SIG-M5 (cell line): ENCODE results near the gene SELENOP.

Source experiments
- DNase-seq: peaks from one replicate; lab custom pipeline; 2025; lab: John Stamatoyannopoulos, UW

The SELENOP gene

GRCh38 chr5:42798284-42799240, 13.1 kb downstream of the SELENOP start:
- no peak for DNase-seq

GRCh38 chr5:42791151-42791550, 20.5 kb downstream of the SELENOP start:
- DNase-seq, result no peak

- DNase-seq, result no peak
Measured at GRCh38 chr5:42787845-42788244, 23.8 kb downstream of the SELENOP start.

GRCh38 chr5:42787073-42787472, 24.6 kb downstream of the SELENOP start:
- no peak for DNase-seq

- DNase-seq, result no peak
Measured at GRCh38 chr5:42785756-42786155, 25.9 kb downstream of the SELENOP start.

GRCh38 chr5:42784132-42784531, 27.6 kb downstream of the SELENOP start:
- DNase-seq, result no peak

GRCh38 chr5:42781584-42781983, 30.1 kb downstream of the SELENOP start:
- no peak for DNase-seq

- no peak for DNase-seq
Measured at GRCh38 chr5:42779083-42779482, 32.6 kb downstream of the SELENOP start.

GRCh38 chr5:42772265-42772993, 39.3 kb downstream of the SELENOP start:
- no peak for DNase-seq

GRCh38 chr5:42770003-42770402, 41.7 kb downstream of the SELENOP start:
- DNase-seq, result no peak

- DNase-seq, result no peak
Measured at GRCh38 chr5:42768106-42768504, 43.6 kb downstream of the SELENOP start.

GRCh38 chr5:42767491-42768105, 44.1 kb downstream of the SELENOP start:
- DNase-seq, result no peak

- no peak for DNase-seq
Measured at GRCh38 chr5:42761791-42762190, 49.9 kb downstream of the SELENOP start.

GRCh38 chr5:42760426-42760825, 51.3 kb downstream of the SELENOP start:
- no peak for DNase-seq

GRCh38 chr5:42759456-42759855, 52.2 kb downstream of the SELENOP start:
- no peak for DNase-seq

GRCh38 chr5:42756606-42757601, 54.8 kb downstream of the SELENOP start, which contains the start of gene CCDC152:
Gene CCDC152 (plus strand): TSS chr5:42756818. CDS start chr5:42759122, 2,304 bp downstream.
- DNase-seq, result no peak

GRCh38 chr5:42753099-42753498, 58.6 kb downstream of the SELENOP start:
- DNase-seq, result no peak

- no peak for DNase-seq
Measured at GRCh38 chr5:42751044-42751443, 60.6 kb downstream of the SELENOP start.

- DNase-seq, result no peak
Measured at GRCh38 chr5:42750507-42750906, 61.2 kb downstream of the SELENOP start.
